DND-41 (cell line): Measurements from ENCODE around the gene SYT1.

ENCODE experiments used
- CTCF ChIP-seq: IDR thresholded peaks from 2 replicates; pipeline ENCODE4 v1.5.1; 2012; ENCODE audit warnings: borderline replicate concordance, low read length, moderate library complexity, mild to moderate bottlenecking; ENCODE audit not compliant: poor library complexity, severe bottlenecking; ENCODE audit errors: extremely low read depth
- EZH2 ChIP-seq: IDR thresholded peaks from 3 replicates; pipeline ENCODE4 v1.6.1; 2012; ENCODE audit warnings: borderline replicate concordance, low read depth, mild to moderate bottlenecking, moderate library complexity, low read length, inconsistent platforms; ENCODE audit not compliant: severe bottlenecking

- TF ChIP-seq CTCF: no peak
- TF ChIP-seq EZH2: no peak
Measured at GRCh38 chr12:79108962-79109361, 244.4 kb downstream of the SYT1 start.
